Mesendoderm (in vitro differentiated cells): Measurements from ENCODE around the gene ECHDC1.

Source experiments
- DNase-seq: peaks from one replicate; pipeline ENCODE4 v3.0.0; 2013
- H2AK5ac ChIP-seq: 2 replicates; pipeline ENCODE4 v1.6.1; 2013; ENCODE audit warnings: low read length, inconsistent platforms
- H2BK120ac ChIP-seq: 2 replicates; pipeline ENCODE4 v1.6.1; 2013; ENCODE audit warnings: low read depth, mild to moderate bottlenecking, low read length, moderate library complexity, mixed read lengths
- H2BK15ac ChIP-seq: replicated peaks from 2 replicates; pipeline ENCODE4 v1.6.1; 2013; ENCODE audit warnings: low read depth, mild to moderate bottlenecking, moderate library complexity
- H2BK5ac ChIP-seq: 2 replicates; pipeline ENCODE4 v1.6.1; 2013; ENCODE audit warnings: low read length, inconsistent platforms
- H3K18ac ChIP-seq: 2 replicates; pipeline ENCODE4 v1.6.1; 2013; ENCODE audit warnings: mild to moderate bottlenecking, low read length, mixed read lengths
- H3K23ac ChIP-seq: one replicate; pipeline ENCODE4 v1.6.1; 2013; ENCODE audit warnings: low read length
- H3K27ac ChIP-seq: 2 replicates; pipeline ENCODE4 v1.5.1; 2013; ENCODE audit warnings: low read depth, mild to moderate bottlenecking, inconsistent platforms, low read length, moderate library complexity
- H3K27me3 ChIP-seq: 2 replicates; pipeline ENCODE4 v1.6.1; 2013; ENCODE audit warnings: low read length, control low read depth, mild to moderate bottlenecking, inconsistent platforms; ENCODE audit not compliant: insufficient read depth, poor library complexity
- H3K36me3 ChIP-seq: 2 replicates; pipeline ENCODE4 v1.6.1; 2013; ENCODE audit warnings: low read length, inconsistent platforms; ENCODE audit not compliant: control insufficient read depth, insufficient read depth
- H3K4ac ChIP-seq: one replicate; pipeline ENCODE4 v1.6.1; 2013; ENCODE audit warnings: low read depth, mild to moderate bottlenecking, low read length, moderate library complexity
- H3K4me1 ChIP-seq: 2 replicates; pipeline ENCODE4 v1.6.1; 2013; ENCODE audit warnings: low read depth, low read length, inconsistent platforms; ENCODE audit not compliant: control insufficient read depth
- H3K4me2 ChIP-seq: 2 replicates; pipeline ENCODE4 v1.6.1; 2013; ENCODE audit warnings: low read length
- H3K4me3 ChIP-seq: 2 replicates; pipeline ENCODE4 v1.5.1; 2013; ENCODE audit warnings: mild to moderate bottlenecking, low read length
- H3K56ac ChIP-seq: one replicate; pipeline ENCODE4 v1.6.1; 2013; ENCODE audit warnings: low read length
- H3K79me1 ChIP-seq: 2 replicates; pipeline ENCODE4 v1.6.1; 2013; ENCODE audit warnings: low read length, inconsistent platforms
- H3K79me2 ChIP-seq: 2 replicates; pipeline ENCODE4 v1.6.1; 2013; ENCODE audit warnings: mild to moderate bottlenecking, low read length; ENCODE audit not compliant: control insufficient read depth, insufficient read depth
- H3K9ac ChIP-seq: 2 replicates; pipeline ENCODE4 v1.6.1; 2013; ENCODE audit warnings: low read length, inconsistent platforms
- H4K5ac ChIP-seq: one replicate; pipeline ENCODE4 v1.6.1; 2013; ENCODE audit warnings: low read length
- H4K8ac ChIP-seq: one replicate; pipeline ENCODE4 v1.6.1; 2013; ENCODE audit warnings: low read depth, mild to moderate bottlenecking, control low read depth, low read length, moderate library complexity
- WGBS: extraction: QIAGEN DNeasy Blood & Tissue Kit; methylation state at CpG from one replicate; pipeline ENCODE4 v1.1.7; 2013; ENCODE audit warnings: low lambda C conversion rate, missing lambda C conversion rate; ENCODE audit not compliant: insufficient coverage; ENCODE audit errors: extremely low coverage; 5-methylcytosine and 5-hydroxymethylcytosine counted together

The ECHDC1 gene

DNA sequence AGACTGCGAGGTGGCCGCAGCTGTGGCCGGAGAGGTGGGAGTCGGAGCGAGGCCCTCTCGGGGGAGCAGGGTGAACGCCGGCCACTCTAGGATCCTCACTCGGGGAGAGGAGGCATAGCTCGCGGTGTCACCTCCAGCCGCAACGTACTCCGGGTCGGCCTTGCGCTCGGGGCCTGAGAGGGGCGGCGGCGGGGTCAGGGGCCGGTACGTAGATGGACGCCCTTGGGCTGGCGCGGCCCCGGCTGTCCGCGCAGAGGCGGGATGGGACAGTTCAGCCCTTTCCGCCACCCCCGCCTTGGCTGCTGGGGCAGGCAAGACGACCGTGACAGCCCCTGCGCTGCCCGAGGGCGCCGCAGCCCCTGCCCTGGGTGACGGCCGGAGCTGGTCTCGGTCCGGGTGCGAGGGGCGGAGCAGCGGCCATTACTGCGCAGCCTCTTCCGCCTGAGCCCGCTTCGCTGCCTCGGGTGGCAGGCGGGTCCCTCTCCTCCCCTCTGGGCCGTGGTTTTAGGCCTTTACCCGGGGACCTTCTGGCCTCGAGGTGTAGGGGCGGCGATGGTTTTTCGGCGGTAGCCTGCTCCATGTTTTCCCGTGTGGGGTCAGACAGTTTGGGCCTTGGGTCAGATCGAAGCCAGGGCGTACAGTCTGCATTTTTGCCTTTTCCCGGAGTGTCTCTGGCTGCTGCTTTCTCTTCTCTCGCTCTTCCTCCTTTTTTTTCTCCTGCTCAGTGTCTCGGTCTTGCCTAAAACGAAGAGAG lies 76.3 kb downstream of the ECHDC1 start:
- Histone ChIP-seq H3K18ac (peak overlapping the region; percentile 77), H2AK5ac (no peak overlapping the region), H4K5ac (no peak overlapping the region), H2BK5ac (peak overlapping the region; percentile 76), H3K27me3 (no peaks in the 10 kb centered on the region), H3K4me1 (no peaks in the 10 kb centered on the region), H3K4me3 (peak overlapping the region; percentile 47), H3K56ac (peak overlapping the region; percentile 99), H4K8ac (no peak overlapping the region), H3K36me3 (no peaks in the 10 kb centered on the region), H2BK15ac (no peak overlapping the region), H3K23ac (no peak overlapping the region), H3K4ac (no peak overlapping the region), H3K79me2 (peaks cover 32% of the 10 kb centered on the region), H3K79me1 (peaks cover 1% of the 10 kb centered on the region), H2BK120ac (no peak overlapping the region), H3K9ac (peak overlapping the region; percentile 76), H3K4me2 (peak overlapping the region; percentile 76), H3K27ac (peak overlapping the region; percentile 88)
- DNase-seq = peak; percentile 78
- WGBS = no CpG with 5 or more reads among the region's 64 CpGs

DNA sequence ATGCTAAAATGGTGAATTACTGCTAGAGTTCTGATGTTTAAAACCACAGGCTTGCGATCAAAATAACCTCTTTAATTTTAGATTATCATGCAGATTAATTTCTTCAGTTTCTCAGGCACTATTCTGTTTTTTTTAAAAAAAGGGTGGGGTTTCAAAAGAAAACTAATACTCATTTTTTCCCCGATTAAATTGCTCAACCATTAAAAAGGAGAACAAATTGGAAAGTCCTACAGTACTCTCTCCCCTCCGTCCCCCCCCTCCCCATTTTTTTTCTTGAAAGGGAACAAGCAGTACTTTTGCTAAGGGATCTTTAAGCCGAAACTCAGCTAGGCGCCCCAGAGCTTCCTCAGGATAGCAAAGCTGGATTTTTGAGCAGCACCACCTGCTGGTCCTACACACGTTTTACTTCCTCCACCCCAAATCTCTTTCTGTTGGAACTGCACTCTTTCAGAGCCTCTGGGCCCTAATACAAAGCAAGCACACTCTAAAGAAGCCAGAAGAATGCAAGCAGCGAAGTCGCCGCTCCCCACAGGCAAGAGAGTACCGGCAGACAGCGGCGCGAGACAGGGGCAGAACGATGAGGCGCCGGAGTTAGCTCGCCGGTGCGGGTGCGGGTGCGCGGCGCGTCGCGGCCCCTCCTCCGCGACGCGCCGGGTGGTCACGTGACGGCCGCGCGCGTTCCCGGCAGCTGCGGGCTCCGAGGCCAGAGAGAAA lies 77.1 kb downstream of the ECHDC1 start, which contains the start of gene RNF146:
RNF146 (plus strand) TSS at position 687 of the 714 bp plus-strand sequence. CDS start 13,475 bp downstream, outside the sequence.
- no peaks in the 10 kb centered on the region for H3K27me3 ChIP-seq

DNA sequence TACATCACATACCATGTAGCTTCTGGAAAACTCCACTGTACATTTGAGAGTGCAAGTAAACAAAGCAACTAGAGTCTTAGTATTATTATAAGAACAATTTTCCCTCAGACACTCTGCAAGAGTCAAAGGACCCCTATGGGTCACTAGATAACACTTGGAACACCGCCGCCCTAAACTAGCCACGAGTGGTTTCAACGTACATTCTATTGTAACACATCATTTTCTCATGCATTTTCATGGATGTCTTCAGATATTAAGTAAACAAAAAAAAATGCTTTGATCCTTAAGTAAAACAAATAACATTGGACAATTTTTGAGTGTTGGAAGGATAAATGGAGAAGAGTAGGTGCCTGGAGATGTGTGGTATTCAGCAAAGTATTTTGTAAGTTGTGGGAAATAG lies 79.9 kb downstream of the ECHDC1 start:
- H3K79me2 ChIP-seq = peaks cover 12% of the 10 kb centered on the region
- no peak overlapping the region for H4K8ac ChIP-seq
- H2AK5ac ChIP-seq = no peak overlapping the region
- no peak overlapping the region for H2BK15ac ChIP-seq
- no CpG with 5 or more reads among the region's 4 CpGs for WGBS
- H4K5ac ChIP-seq = no peak overlapping the region
- no peak overlapping the region for H3K56ac ChIP-seq
- no peak overlapping the region for H3K18ac ChIP-seq
- no peak overlapping the region for H3K27ac ChIP-seq
- H3K23ac ChIP-seq = no peak overlapping the region
- H3K4me2 ChIP-seq = no peak overlapping the region
- no peak for DNase-seq
- H3K4me3 ChIP-seq = no peak overlapping the region
- no peaks in the 10 kb centered on the region for H3K79me1 ChIP-seq
- H3K4me1 ChIP-seq = no peaks in the 10 kb centered on the region
- no peaks in the 10 kb centered on the region for H3K36me3 ChIP-seq
- no peak overlapping the region for H3K9ac ChIP-seq
- H2BK5ac ChIP-seq = no peak overlapping the region
- H3K27me3 ChIP-seq = no peaks in the 10 kb centered on the region
- no peak overlapping the region for H3K4ac ChIP-seq
- H2BK120ac ChIP-seq = no peak overlapping the region

More for the DNA sequence above, 77.1 kb downstream of the ECHDC1 start, which contains the start of gene RNF146:
- Histone ChIP-seq H3K23ac (no peak within 1 kb of the TSS), H3K36me3 (no peaks in the 10 kb centered on the region), H3K4me2 (peak within 1 kb of the TSS; percentile 76), H3K27ac (peak within 1 kb of the TSS; percentile 88), H3K56ac (peak within 1 kb of the TSS; percentile 99), H3K9ac (peak within 1 kb of the TSS; percentile 76), H3K4me1 (no peaks in the 10 kb centered on the region), H2BK5ac (peak within 1 kb of the TSS; percentile 78), H4K8ac (no peak within 1 kb of the TSS), H4K5ac (no peak within 1 kb of the TSS), H3K79me2 (peaks cover 26% of the 10 kb centered on the region), H3K18ac (peak within 1 kb of the TSS; percentile 77), H2BK120ac (no peak within 1 kb of the TSS), H3K4ac (no peak within 1 kb of the TSS), H3K79me1 (peaks cover under 1% of the 10 kb centered on the region), H3K4me3 (peak within 1 kb of the TSS; percentile 71), H2BK15ac (no peak within 1 kb of the TSS), H2AK5ac (no peak within 1 kb of the TSS)
- WGBS = no CpG with 5 or more reads among the region's 40 CpGs
- peak; percentile 96 for DNase-seq

DNA sequence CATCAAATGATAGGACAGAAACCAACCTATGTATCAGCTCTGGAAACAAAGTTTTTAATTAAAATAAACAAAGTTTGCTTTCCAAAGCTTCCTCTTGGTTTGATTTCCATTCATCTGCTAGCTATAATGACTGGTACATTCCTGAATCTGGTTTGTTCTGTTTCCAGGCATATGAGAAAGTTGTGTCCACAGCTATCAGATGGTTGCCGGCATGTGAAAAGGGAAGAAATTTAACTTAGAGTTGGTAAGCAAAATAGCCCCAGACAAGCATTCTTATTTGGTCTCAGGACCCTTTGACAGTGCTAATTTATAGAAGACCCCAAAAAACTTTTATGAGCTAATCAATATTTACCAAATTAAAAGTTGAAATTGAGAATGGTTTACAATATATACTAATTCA lies 80.5 kb downstream of the ECHDC1 start:
- no peak overlapping the region for H4K8ac ChIP-seq
- no peak overlapping the region for H2AK5ac ChIP-seq
- no peak overlapping the region for H3K4me2 ChIP-seq
- H2BK5ac ChIP-seq = no peak overlapping the region
- no peak overlapping the region for H4K5ac ChIP-seq
- no peaks in the 10 kb centered on the region for H3K36me3 ChIP-seq
- H3K4me1 ChIP-seq = no peaks in the 10 kb centered on the region
- H3K27ac ChIP-seq = no peak overlapping the region
- H3K79me1 ChIP-seq = no peaks in the 10 kb centered on the region
- WGBS = no CpG with 5 or more reads among the region's 1 CpG
- H3K27me3 ChIP-seq = no peaks in the 10 kb centered on the region
- H3K56ac ChIP-seq = no peak overlapping the region
- no peak overlapping the region for H3K4me3 ChIP-seq
- DNase-seq = no peak
- H3K79me2 ChIP-seq = peaks cover 7% of the 10 kb centered on the region
- no peak overlapping the region for H2BK15ac ChIP-seq
- no peak overlapping the region for H3K18ac ChIP-seq
- no peak overlapping the region for H3K9ac ChIP-seq
- H3K4ac ChIP-seq = no peak overlapping the region
- H2BK120ac ChIP-seq = no peak overlapping the region
- no peak overlapping the region for H3K23ac ChIP-seq

DNA sequence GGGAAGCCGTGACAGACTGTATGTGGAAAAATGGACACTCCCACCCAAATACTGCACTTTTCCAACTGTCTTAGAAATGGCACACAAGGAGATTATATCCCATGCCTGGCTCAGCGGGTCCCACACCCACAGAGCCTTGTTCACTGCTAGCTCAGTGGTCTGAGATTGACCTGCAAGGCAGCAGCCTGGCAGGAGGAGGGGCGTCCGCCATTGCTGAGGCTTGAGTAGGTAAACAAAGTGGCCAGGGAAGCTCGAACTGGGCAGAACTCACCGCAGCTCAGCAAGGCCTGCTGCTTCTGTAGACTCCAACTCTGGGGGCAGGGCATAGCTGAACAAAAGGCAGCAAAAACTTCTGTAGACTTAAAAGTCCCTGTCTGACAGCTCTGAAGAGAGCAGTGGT lies 88.1 kb downstream of the ECHDC1 start:
- H3K18ac ChIP-seq = no peak overlapping the region
- no peak overlapping the region for H3K4me3 ChIP-seq
- no peak overlapping the region for H3K4ac ChIP-seq
- H3K79me1 ChIP-seq = no peaks in the 10 kb centered on the region
- no CpG with 5 or more reads among the region's 6 CpGs for WGBS
- no peak overlapping the region for H3K4me2 ChIP-seq
- H3K27me3 ChIP-seq = no peaks in the 10 kb centered on the region
- H3K36me3 ChIP-seq = no peaks in the 10 kb centered on the region
- H3K9ac ChIP-seq = no peak overlapping the region
- no peaks in the 10 kb centered on the region for H3K4me1 ChIP-seq
- H3K27ac ChIP-seq = no peak overlapping the region
- no peak overlapping the region for H4K8ac ChIP-seq
- H2BK15ac ChIP-seq = no peak overlapping the region
- no peak overlapping the region for H2BK120ac ChIP-seq
- no peak for DNase-seq
- H3K23ac ChIP-seq = no peak overlapping the region
- no peak overlapping the region for H2AK5ac ChIP-seq
- H3K79me2 ChIP-seq = no peaks in the 10 kb centered on the region
- H2BK5ac ChIP-seq = no peak overlapping the region
- H4K5ac ChIP-seq = no peak overlapping the region
- no peak overlapping the region for H3K56ac ChIP-seq
